GM18505 (cell line): Measurements from ENCODE around the gene IDH3A.

ENCODE experiments used
- ATAC-seq: cut with Tn5 transposase; IDR thresholded peaks from one replicate; pipeline ENCODE4 v1.9.1; 2021; ENCODE audit not compliant: unreplicated experiment
- POLR2A ChIP-seq: IDR thresholded peaks from 4 replicates; pipeline ENCODE4 v1.6.1; 2011; ENCODE audit warnings: borderline replicate concordance; ENCODE audit not compliant: insufficient read depth, insufficient read length; ENCODE audit errors: extremely low read depth

Gene IDH3A

DNA sequence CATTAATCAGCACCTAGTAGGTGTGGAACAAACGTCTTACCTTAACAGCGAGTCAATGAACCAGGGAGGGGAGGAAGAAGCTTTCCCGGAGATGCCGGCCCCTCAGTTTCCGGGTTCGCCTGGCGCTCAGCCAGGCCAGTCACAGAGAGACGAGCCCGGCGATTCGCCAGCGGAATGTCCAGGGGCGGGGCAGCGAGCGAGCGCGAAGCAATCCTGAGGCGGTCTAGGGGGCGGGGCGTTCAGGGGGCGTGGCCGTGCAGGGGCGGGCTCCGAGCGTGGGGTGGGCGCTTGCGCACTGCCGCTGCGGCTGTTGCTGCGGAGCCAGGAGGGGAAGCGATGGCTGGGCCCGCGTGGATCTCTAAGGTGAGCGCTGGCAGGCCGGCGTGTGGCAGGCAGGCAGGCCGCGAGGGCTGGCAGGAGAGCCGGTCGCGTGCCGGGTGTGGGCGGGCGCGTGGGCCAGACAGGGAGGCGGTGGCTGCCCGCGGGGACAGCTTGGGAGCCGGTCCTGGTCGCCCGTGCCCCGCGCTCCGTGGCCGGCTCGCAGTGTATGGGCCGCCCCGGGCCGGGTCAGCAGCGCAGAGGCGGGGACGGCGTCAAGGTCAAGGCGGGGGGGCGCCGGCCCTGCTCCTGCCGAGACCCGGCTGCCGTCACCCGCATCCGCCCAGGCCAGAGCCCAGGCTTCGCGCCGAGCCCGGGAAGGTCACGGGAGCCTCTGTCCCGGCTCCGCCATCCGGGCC lies at the start of gene IDH3A:
Gene IDH3A (plus strand): TSS at position 295 of the 737 bp plus-strand sequence. CDS start 42 bp downstream, at position 337.
- peak; percentile 81 for ATAC-seq
- TF ChIP-seq POLR2A: peak; percentile 89

DNA sequence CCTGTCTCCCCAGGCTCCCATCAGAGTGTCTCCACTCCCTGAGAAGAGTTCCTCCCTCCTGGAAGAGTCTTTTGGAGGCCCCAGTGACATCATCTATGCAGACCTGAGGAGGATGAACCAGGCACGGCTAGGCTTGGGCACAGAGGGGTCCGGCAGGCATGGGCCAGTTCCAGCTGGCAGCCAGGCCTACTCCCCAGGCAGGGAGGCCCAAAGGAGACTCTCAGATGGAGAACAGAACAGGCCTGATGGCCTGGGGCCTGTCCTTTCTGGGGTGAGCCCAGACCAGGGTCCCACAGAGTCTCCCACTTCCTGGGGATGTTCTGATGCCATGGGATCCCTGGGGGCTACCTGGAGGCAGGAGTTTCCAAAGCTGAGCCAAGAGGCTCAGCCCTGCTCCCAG lies 48.3 kb upstream of the IDH3A start:
- TF ChIP-seq POLR2A: no peak

DNA sequence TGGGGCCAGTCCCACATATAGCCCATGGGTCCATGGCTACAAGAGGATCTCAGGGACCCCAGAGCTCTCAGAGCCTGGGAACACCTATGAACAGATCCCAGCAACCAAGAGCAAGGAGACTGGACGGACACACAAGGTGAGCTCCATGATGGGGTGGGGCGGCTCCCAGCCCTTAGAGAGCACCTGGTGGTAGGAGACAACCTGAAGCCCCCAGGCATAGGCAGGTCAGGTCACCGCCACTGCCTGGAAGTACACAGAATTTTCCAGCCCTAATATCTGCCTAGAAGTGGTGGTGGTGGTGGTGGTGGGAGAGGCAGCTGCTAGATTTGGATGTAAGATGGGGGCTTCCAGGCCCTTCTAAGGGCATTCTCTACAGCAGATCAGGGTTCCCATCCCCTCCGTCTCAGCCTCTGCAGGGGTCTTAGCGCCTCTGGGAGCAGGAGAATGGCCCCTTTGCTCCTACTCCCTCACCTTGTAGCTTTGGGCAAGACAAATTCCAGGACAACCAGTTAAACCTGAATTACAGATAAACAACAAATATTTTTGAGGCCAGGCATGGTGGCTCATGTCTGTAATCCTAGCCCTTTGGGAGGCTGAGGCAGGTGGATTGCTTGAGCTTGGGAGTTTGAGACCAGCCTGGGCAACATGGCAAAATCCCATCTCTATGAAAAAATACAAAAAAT lies 47.6 kb upstream of the IDH3A start:
- no peak for TF ChIP-seq POLR2A
- ATAC-seq: no peak

More for the DNA sequence above, 48.3 kb upstream of the IDH3A start:
- ATAC-seq: no peak

DNA sequence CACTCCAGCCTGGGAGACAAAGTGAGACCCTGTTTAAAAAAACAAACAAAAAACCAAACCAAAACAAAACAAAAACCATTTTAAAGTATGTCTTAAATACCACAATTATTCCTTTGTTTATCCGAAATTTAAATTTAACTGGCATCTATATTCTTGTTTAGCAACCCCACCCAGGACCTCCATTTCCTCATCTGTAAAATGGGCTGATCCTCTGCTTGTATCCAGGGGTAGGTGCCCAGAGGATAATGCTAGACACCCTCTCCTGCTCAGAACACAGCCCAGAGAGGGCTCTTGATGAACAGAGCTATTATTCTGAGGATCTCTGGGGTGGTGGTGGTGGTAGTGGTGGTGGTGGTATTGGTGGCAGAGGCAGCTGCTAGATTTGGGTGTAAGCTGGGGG lies 47.0 kb upstream of the IDH3A start:
- TF ChIP-seq POLR2A: no peak
- ATAC-seq: no peak

DNA sequence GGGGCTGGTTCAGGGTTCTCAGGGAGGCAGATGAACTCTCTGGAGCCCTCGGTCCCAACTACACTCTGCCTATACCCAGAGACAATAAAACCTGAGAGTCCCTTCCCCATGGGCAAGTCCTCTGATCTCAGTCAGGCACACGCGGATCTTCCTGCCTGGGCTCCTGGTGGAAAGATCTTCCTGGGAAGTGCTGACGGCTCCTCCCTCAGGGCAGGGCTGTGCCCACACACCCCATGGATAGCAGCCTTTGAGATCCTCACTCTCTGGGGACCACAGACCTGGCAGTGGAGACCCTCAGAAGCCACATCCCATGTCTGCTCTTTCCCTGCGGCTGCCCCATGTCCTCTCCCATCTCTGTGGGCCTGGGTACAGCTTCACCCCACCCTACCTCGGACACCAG lies 46.4 kb upstream of the IDH3A start:
- TF ChIP-seq POLR2A: no peak

DNA sequence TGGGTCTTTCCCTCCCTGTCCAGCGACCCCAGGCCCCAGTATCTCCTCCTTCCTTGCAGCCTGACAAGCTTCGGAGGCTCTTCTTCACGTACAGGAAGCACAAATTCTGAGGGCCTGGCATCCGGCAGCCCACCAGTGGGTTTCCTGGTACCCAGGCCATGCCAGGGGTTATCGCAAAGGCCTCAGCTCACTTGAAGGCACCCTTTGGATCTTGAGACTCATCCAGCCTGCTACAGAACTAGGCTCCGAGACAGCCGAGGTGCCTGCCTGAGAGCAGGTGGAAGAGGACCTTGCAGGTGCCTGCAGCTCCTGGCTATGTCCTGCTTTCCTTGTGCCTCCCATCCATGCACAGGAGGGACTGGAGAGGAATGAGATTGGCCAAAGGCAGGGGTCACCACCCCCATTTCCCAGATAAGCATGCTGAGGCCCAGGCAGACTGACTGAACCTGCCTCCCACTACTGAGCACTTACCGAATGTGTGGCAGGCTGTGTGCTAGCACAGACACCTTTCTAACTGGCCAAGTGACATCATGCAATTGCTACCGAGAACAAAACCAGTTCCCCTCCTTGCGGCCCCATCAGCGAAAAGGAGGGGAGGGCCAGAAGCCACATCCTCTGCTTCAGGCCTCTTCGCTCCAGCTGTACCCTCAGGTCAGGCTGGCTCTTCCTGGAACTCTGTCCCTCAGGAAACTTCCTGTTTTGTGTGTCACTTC lies 45.6 kb upstream of the IDH3A start:
- ATAC-seq: no peak
- peak; percentile 44 for TF ChIP-seq POLR2A

More for the DNA sequence above, 46.4 kb upstream of the IDH3A start:
- no peak for ATAC-seq

DNA sequence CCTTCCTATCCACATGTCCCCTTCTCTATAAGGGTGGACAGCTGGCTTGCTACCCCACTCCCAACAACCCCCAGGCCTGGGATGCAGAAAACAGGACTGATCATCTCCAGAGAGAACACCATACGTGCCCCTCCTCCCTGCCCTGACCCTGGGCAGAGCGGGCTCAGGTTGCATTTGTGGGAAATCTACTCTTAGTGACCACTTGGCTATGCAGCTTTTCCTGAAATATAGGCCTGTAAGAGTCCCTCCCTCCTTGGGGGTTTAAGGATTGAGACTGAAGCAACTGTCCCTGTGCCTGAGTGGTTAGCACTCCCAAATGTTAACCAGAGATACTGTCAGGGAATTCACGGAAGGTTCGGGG lies 45.1 kb upstream of the IDH3A start:
- no peak for TF ChIP-seq POLR2A
- ATAC-seq: no peak

DNA sequence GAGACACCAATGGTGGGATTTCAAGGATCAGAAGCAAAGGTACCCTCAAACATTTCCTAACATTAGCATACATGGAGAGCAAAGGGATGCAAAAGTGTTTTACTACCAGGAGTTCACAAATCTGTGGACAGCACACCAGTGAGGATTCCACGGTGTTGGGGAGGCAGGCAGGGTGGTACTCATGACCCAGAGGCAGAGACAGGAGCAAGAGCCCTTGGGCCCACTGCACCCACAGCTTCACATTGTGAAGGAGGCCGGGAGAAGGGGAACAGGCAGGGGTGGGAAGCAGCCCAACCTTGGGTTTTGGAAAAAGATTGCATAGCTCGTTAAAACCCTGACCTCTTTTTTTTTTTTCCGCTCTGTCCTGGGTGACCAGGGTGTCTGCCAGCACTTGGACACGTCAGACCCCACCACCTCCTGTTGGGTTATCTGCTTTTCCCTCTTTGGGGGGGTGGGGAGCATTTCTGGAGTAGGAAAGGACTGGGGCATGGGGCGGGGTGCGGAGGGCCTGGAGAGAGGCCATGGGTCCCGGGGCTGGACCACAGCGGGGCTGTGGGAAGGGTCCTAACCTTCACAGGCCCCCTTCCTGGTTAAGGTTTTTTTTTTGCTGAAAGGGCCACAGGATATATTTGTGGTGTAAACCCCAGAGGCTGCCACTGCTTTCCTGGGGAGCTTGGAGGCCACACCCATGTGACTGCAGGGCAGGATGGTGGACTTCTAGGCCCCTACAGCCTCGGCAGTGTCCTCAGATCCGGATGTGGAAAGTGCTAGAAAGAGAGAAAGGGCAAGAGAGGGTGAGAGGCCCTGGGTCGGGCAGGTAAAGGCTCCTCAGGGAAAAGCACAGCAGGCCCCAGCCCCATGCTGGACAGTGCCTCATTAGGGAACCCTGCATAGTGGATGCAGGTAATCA lies 44.3 kb upstream of the IDH3A start:
- no peak for TF ChIP-seq POLR2A

DNA sequence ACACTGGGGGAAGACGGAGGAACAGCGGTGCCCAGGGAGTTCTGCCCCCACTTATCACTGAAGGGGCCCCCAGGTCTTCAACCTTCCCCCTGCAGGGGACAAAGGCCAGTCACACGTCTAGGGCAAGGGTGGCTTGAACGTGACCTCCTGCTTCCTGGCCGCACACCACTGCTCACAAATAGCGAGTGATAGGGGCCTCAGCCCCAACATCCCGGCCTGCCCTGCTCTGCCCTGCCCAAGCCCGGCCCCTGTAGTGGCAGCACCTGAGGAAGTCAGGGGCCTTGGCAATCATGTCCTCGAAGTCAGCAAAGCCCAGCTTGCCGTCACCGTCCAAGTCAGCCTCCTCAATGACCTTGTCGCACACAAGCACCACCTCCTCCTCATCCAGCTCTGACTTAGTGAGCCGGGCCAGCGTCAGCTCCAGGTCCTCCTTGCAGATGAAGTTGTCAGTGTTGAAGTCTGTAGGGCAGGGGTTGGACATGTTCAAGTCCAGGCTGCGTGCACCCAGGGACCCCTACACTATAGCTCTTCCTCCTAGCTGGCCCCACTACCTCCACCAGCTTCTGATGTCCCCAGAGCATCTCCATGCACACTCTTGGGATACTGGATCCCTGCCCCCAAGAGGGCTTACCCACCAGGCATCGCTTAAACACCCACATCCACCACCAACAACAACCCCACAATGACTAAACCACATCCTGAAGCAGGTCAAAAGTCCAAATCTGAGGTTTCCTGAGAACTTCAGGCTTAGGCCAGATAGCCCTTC lies 43.5 kb upstream of the IDH3A start:
- no peak for TF ChIP-seq POLR2A
- ATAC-seq: no peak

More for the DNA sequence above, 44.3 kb upstream of the IDH3A start:
- ATAC-seq: no peak

DNA sequence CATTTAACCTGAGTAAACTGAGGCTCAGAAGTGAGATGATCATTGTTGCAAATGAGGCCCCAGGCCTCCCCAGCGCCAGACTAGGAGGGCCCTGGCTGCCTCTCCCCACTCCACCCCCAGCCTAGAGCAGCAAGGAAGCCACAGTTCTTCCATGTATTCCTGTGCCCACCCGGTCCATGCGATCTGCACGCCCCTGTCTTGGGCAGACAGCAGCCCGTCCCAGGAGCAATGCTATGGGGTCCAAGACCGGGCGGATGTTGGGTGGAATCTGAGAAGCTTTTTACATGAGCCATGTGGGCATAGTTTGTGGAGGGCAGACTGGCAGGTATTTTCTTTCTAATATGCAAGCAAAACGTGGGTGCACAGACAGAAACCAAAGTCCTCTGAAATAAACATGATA lies 41.7 kb upstream of the IDH3A start:
- no peak for ATAC-seq
- TF ChIP-seq POLR2A: no peak

DNA sequence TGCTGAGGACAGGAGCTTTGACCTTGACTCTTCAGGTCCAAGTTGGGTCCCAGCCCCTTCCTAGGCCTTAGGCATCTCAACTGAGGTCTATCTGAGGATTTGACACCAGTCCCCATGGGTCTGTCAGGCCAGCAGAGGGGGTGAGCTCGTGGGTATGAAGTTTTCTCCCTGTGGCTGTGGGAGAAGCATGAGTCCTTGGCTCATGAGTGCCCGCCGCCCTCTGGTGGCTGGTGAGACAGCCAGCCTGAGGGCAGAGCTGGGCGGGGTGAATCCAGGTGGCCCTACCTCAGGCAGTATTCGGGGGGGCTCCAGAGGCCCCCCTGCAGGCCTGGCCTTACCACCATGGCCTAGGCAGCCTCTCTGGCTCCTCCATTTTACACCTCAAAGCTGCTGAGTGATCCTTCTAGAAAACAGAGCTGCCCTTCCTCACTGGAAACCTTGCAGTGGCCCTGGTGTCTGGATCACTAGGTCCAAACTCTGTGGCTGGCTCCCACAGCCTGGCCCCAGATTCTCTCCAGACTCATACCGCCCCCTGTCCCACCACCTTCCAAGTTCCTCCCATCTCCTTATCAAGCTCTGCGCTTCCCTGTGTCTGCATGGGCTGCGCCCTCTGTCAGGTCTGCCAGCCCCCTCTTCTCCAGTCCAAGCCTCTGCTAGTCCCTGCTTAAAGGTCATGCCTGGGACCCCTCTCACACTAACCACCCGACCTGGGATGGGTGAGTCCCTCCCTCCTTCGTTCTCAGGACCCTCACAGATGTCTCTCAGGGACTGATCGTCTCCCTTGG lies 40.7 kb upstream of the IDH3A start:
- no peak for TF ChIP-seq POLR2A
- no peak for ATAC-seq

DNA sequence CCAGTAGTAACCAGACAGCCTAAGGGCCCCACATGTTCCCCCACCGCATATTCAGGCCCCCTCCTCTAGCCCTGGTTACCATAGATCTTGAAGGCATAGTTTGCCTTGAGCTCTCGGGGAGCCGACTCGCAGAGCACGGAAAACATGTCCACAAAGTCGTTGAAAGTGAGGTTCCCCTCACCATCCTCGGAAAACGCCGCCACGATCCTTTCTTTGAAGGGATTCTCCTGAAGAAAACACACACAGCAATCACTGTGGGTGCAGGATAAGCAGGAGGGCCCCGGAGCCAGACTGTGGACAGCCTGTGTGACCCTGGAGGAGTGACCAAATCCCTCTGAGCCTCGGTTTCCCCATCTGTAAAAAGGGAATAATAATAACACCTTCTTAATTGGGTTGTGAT lies 40.0 kb upstream of the IDH3A start:
- no peak for TF ChIP-seq POLR2A
- ATAC-seq: no peak

DNA sequence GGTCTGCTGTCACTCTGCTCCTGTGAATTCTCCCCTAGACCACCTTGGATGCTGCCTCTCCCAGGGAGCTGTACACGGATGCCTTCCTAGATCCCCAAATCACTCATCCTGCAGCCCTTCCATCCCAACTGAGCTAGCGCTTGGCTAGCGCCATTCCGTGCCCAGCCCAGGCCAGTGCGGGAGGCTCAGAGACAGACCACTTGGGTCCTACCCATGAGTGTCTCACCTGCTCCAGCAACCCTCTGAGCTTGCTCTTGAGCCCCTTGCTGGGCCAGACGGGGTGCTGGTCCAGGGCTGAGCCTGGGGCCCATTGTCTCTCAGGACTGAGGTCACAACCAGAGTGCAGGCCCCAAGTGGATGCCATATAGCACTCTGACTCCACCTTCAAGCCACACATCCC lies 39.1 kb upstream of the IDH3A start:
- no peak for TF ChIP-seq POLR2A
- ATAC-seq: no peak
